ENCODE data around the gene SLC24A3.

DNA sequence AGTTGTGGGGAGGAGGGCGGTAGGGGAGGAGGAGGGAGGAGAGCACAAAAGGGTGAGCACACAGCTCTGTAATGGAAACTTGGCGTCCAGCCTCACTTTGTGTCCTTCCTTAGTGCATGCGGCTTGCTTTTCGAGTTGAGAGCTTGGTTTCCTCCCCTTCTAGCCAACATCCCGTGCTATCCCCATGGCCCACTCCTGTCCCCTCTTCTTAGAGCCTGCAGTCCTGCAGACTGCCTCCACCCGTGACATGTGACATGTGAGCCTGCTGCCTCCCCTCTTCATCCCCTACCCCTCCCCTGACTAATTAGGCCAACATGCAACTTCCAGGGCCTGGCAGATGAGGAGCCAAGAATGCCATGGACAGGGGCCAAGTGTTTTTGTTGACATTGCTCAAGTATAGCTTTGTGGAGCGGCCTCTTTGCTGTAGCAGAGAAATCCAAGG is 63.2 kb downstream of the SLC24A3 start:
- TF ChIP-seq, protein P1, sequence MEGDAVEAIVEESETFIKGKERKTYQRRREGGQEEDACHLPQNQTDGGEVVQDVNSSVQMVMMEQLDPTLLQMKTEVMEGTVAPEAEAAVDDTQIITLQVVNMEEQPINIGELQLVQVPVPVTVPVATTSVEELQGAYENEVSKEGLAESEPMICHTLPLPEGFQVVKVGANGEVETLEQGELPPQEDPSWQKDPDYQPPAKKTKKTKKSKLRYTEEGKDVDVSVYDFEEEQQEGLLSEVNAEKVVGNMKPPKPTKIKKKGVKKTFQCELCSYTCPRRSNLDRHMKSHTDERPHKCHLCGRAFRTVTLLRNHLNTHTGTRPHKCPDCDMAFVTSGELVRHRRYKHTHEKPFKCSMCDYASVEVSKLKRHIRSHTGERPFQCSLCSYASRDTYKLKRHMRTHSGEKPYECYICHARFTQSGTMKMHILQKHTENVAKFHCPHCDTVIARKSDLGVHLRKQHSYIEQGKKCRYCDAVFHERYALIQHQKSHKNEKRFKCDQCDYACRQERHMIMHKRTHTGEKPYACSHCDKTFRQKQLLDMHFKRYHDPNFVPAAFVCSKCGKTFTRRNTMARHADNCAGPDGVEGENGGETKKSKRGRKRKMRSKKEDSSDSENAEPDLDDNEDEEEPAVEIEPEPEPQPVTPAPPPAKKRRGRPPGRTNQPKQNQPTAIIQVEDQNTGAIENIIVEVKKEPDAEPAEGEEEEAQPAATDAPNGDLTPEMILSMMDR (IDR thresholded peaks at IDR 0.05) = no peak
- TF ChIP-seq SIN3A (IDR thresholded peaks at IDR 0.05; ENCODE audit: borderline replicate concordance, insufficient read depth, low read depth, low read length) = no peak
- no peak for TF ChIP-seq POLR2AphosphoS5 (IDR thresholded peaks at IDR 0.05; ENCODE audit: low read depth, low read length)
- TF ChIP-seq TCF7L2 (IDR thresholded peaks at IDR 0.05; ENCODE audit: low read depth, low read length) = no peak
- TF ChIP-seq, protein P2, sequence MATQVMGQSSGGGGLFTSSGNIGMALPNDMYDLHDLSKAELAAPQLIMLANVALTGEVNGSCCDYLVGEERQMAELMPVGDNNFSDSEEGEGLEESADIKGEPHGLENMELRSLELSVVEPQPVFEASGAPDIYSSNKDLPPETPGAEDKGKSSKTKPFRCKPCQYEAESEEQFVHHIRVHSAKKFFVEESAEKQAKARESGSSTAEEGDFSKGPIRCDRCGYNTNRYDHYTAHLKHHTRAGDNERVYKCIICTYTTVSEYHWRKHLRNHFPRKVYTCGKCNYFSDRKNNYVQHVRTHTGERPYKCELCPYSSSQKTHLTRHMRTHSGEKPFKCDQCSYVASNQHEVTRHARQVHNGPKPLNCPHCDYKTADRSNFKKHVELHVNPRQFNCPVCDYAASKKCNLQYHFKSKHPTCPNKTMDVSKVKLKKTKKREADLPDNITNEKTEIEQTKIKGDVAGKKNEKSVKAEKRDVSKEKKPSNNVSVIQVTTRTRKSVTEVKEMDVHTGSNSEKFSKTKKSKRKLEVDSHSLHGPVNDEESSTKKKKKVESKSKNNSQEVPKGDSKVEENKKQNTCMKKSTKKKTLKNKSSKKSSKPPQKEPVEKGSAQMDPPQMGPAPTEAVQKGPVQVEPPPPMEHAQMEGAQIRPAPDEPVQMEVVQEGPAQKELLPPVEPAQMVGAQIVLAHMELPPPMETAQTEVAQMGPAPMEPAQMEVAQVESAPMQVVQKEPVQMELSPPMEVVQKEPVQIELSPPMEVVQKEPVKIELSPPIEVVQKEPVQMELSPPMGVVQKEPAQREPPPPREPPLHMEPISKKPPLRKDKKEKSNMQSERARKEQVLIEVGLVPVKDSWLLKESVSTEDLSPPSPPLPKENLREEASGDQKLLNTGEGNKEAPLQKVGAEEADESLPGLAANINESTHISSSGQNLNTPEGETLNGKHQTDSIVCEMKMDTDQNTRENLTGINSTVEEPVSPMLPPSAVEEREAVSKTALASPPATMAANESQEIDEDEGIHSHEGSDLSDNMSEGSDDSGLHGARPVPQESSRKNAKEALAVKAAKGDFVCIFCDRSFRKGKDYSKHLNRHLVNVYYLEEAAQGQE (IDR thresholded peaks at IDR 0.05; ENCODE audit: insufficient read depth in 1 of 2, low read depth in 2 of 2, low read length in 1 of 2) = no peak

Data from Panc1 (cell line).